RPMI7951 (cell line): Measurements from ENCODE around the gene RNF220. TPM values are rescaled to one million over a fixed set of nuclear protein-coding genes. Genes with fewer than 3 reads are reported as not detected.

Experiments
- DNase-seq: peaks from one replicate; pipeline ENCODE4 v3.0.0-alpha.2; 2012; ENCODE audit warnings: low read depth
- total RNA-seq: library from RNA; depleted of rRNA; stranded (reverse); fragments of >200 nt; shearing (Covaris generic); gene quantifications from 2 replicates; pipeline ENCODE4 v1.2.3, GENCODE V29; 2014

RNF220 gene
- total RNA-seq, 1 experiment from 2014 or later, result 43.1 TPM

DNA sequence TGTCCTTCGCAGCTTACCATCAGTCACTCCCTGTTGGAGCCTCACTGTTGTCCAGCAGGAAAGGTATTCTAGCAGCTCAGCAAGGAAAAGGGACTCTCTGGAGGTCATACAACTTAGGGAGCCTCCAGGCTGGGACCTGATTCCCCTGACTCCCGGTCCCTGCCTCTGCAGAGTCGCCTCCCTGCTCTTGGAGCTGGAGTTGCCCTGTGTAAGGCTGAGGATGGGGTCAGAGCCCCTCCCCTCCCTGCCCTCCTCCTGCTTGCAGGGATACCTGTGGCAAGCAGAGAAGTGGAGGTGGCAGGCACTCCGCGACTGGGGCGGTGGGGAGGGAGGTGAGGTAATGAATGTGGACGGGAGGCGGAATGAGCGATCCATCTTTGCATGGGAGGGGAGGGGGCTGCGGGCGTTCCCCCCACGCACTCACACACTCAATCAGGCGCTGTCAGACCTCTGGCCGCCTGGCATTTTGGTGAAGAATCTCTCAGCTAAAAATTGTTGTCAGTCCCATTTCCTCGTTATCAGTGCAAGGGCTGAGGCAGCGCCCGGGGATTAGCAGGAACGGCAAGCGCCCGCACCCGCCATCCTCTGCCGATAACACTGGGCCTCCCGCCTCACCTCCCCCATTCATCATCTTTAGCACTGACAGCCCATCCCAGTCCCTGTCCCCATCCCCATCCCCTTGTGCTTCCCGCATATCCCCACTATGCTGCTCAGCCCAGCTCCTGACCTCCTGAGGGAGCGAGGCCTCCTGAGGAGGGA lies 204.9 kb downstream of the RNF220 start:
- no peak for DNase-seq

DNA sequence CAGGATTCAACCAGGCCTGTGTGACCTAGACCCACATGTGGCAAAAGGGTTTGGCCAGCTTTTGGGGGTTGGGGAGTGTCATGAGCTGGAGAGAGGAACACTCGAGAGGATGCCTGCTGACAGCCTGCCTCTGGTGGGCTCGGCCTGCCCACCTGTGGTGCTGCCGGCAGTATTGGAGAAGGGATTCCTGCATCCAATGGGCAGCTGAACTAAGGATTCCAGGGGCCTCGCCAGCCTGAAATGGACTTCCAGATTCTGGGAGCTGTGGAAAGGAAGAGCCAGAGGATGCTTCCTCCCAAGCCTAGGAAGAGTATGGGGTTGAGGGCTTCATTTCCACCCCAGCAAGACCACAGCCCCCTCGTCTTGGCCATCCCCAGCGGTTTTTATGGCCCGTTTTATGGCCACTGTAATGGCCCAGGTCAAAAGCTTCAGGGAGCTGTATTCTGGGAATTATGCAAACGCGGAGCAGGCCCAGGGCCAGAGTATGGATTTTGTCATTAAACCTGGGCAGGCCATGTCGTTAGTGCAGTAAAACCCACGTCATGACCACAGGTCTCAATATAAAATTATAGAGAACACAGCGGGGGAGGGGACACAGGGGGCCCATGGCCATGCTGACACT lies 205.6 kb downstream of the RNF220 start:
- no peak for DNase-seq

DNA sequence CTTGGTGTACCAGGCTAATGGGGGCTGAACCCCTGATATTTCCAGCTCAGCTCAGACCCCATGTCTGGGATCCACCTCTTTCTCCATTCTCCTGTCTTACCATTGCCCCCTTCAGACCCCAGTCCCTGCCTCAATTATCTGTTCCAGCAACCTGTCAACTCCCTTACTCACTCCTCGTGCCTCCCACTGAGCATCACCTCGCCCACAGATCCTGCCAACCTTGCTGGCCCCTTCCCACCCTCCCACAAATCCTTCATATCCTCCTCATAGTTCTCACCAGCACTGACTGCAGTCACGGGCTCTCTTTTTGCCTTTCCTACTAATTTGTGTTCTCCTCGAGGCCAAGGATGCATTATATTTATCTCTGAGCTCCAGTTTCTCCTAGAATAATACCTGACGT lies 206.4 kb downstream of the RNF220 start:
- DNase-seq, result no peak

DNA sequence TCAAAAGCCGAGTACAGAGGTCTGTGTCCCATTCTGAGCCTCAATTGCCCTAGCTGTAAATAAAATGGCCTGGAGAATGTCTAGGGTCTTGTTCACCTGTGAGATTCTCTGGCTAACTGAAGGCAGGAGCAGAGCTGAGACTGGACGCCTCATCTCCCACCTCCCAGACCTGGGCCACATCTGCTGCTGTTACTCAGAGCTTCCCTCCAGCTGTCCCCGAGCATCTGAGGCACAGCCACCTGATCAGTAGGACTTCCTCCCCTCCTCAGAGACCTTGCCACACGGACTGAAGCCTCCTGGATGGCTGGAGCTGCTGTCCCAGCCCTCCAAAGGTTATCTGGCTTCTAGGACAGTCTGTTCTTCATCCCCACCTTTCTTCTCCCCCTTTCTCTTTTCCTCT lies 206.8 kb downstream of the RNF220 start:
- DNase-seq, result no peak

DNA sequence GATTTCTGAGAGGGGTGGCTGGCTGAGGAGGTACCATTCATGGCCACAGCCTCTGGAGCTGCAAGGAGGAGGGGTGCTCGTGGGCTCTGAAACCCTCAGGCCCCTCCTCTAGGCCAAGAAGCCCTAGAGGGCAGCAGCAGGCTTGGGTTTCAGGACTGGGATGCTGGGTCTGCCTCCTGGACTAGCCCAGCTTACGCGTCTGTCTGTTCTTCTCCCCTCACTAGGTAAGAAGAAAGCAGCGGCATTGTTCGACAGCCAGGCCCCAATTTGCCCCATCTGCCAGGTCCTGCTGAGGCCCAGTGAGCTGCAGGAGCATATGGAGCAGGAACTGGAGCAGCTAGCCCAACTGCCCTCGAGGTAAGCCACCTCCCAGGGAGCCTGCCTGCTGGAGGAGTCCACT lies 208.9 kb downstream of the RNF220 start:
- DNase-seq, result no peak

DNA sequence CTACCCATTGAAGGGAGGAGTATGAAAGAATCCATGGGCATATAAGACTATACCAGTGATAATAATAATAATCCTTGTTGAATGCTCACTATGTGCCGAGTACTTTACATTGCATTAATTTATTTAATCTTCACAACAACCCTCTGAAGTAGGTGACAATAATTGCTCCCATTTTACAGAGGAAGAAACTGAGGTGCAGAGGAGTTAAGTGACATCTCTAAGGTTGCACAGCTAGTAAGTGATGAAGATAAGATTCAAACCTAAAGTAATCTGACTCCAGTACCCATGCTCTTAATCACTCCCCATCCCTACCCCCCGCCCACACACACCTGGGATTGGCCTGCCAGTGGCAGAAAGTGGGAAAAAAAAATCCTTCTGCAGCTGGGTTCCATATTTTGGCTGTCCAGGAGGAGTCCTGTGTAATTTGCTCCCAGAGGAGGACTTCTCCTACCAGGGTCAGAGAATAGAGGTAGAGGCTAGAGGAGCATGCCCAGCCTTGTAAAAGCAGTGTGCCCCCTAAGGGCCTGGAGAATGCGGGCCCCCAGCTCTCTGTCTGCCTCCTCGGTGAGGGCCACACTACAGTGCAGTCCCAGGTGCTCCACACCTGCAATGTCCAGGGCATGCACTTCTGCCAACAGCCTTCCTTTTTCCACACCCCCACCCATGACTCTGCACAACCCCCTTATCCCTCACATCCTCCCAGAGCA lies 211.4 kb downstream of the RNF220 start:
- no peak for DNase-seq

DNA sequence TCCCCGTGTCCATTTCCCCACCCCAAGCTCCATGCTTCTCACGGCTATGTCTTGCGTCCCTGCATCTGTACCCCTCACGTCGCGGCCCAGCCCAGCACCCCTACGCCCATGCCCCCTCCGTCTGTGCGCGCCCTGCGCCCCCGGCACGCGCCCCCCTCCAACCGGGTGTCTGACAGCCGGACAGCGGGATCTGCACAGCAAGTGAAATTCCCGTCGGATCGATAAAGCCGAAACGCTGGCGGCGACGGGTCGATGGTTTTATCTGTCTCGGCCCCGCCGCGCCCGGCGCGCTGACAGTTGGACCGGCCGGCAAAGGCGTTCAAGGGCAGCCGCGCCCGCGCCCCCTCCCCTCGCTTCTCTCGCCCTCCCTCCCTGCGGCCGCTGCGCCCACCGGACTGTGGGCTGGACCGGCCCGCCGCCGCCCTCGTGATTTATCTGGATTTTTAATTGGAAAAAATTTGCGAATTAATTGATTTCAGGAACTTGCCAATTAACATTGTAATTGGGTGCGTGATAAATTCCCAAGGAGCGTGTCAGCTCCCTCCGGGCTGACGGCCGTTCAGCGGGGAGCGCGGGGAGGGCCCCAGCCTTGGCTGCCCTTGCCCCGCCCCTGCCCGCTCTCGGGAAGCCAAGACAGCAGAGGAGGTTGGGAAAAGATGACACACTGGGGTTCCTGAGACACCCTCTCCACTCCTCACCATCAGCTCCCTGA lies 212.1 kb downstream of the RNF220 start:
- DNase-seq, result peak; percentile 63

DNA sequence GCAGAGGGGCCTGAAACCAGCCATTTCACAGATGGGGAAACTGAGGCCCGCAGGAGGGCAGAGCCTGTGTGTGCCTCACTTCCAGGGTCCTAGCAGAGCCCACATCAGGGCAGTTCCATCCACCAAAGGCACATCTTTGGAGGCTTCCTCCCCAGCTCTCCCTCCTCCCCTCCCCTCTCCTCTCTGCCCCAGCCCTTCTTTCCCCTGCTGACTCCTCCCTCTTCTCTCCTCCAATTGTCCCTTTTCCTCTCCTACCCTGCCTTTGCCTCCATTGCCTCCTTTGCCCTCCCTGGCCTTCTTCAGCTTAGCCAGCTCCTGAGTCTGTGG lies 212.6 kb downstream of the RNF220 start:
- DNase-seq, result no peak

DNA sequence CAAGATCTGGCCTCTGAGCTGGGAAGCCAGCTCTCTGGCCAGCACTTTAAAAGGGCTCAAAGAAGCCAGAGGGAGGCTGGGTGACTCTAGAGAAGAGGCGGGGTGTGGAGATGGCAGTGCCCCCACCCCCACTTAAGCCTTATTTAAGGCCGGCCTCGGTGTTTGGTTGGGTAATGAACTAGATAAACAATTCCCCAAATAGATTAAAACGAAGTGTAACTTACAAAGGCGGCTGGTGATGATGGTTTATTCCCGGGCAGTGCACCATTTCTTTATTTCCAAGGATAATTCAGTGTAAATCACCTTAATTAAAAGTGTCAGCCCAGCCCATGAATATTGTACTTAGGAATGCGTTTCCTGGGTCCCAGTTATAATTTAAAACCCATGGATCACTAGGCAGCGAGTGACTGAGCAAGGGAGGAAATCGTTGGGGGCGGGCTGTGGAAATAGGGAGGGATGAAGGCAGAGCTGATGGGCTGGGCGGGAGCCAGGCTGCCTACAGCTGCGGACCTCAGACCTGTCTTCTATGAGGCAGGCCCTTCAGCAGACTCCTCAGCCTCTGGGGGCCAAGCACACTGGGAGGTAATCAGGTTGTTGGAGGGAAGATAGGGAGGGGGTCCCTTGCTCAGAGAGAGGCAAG lies 214.3 kb downstream of the RNF220 start:
- peak; percentile 50 for DNase-seq

DNA sequence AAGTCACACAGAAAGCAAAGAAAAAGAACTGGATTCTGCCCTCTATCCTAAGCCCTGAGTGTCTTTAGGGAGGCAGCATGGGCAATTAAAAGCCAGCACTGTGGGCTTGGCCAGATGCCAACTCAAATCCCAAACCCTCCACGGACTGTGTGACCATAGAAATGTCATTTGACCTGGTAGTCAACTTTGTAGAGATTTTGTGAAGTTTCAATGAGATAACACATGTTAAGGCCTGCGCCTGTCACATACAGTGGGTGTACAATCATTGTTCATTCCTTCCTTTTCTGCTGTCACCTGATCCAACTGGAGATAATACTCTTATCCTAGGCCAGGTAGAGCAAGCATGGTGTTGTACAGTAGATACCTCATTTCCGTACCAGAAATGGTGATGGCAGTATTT lies 215.0 kb downstream of the RNF220 start:
- no peak for DNase-seq

DNA sequence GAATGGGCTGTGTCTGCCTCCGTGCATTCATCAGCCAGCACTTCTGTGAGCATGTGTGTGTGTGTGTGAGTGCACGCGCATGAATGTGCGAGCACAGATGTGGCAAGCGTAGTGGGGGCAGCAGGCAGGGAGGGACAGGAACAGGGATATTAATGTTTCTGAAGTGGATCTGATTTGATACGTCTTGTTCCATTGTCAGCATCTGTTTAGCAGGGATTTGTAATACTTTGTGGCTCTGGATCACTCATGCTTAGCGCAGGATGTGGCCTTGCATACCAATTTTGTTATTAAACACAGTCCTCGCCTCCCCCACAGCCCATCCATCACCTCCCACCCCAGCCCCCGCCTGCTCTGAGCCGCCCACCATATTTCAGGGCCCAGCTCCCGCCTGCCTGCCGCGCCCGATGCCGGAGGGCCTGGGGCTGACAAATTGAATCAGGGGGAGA lies 216.8 kb downstream of the RNF220 start:
- no peak for DNase-seq

DNA sequence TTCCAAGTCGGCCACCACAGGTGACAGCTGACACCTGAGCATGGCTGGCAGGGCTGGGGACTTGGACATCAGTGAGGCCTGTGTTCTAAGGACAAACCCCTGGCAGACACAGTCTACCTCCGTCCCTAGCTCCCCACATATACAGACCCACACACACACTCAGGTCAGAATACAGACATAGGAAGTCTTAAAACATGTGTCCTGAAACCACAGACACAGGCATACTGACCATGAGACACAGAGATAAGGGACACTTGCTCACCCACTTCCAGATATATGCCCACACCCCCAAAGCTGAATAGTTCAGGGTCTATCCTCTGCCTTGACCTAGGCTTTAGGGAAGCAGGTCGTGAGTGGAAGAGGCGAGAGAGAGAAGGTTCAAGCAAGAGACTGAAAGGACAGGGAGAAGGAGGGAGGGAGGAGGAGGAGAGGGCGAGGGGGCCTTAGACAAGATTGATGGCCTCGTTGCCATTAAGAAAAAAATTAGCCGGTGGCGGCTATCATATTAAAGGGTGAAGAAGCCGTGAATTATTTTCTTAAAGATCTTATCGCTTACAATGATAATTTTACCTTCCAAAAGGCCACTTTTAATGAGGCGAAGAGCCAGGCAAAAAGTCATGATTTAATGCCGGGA lies 219.3 kb downstream of the RNF220 start:
- DNase-seq, result no peak

DNA sequence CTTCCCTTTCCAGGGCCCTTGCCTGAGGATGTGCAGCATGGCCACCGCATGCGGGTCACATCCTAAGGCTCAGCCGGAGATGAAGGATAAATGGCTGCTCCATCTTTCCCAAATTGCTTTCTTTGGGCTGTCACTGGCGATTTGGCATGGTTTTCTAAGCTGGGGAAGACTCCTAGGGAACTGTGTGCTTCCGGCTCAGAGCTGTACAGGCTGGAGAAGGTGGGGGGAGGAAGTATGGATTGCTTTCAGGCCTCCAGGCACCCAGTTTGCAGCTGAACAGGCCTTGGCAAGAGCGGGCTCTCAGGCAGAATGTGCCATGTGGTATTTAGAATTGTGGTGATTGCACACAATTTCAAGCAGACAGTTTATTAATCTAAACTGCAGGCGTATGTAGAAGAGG lies 220.3 kb downstream of the RNF220 start:
- no peak for DNase-seq

DNA sequence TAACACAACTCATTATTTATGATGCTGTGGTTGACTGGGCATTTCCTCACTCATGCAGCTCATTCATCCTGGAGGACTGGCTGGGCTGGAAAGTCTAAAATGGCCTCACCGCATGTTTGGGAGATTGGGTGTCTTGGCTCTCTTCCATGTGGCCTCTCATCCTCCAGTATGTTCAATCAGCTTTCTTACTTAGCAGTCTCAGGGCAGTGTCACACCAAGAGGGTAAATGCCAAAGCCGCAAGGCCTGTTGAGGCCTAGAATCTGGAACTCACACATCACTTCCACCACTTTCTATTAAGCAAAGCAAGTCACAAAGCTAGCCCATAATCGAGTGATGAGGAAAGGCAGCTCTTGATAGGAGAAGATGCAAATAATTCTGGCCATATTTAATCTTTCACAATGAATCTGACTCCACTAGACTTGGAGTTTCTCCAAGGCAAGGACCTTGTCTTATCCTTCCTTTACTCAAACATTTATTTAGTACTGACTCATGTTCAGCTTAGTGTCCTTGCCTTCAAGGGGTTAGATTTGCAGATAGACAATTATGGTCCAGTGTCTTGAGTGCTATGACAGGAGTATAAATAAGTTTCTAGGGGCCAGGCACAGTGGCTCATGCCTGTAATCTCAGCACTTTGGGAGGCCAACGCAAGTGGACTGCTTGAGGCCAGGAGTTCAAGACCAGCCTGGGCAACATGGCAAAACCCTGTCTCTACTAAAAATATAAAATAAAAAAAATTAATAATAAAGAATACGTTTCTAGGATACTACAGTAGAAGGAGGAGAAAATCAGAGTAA lies 224.1 kb downstream of the RNF220 start:
- peak; percentile 79 for DNase-seq

DNA sequence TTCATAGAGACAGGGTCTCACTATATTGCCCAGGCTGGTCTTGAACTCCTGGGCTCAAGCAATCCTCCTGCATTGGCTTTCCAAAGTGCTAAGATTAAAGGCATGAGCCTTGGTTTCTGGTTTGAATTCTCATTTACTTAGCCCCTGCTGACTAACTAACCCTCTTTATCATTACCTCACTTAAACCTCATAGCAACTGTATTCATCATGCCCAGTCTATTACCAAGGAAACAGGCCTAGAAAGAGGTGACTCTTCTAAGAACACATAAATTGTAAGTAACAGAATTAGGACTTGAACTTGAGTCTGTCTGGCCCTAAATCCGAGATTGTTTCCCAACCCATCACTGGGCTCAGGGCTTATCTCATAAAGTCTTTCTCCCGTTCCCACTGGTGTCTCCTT lies 225.1 kb downstream of the RNF220 start:
- no peak for DNase-seq

DNA sequence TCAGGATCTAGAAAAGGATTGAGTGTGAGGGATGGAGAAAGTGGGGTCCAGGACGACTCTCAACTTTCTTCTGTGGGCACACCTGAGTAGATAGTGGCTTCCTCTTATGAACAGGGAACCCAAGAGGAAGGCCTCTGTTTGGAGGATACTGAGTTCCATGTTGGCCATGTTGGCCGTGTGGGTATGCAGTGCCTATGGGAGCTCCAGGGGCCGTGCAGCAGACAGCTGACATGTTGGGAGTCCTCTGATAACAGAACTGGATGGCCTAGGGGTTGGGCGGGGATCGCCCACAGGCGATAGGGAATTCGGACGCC lies 226.2 kb downstream of the RNF220 start:
- DNase-seq, result no peak

DNA sequence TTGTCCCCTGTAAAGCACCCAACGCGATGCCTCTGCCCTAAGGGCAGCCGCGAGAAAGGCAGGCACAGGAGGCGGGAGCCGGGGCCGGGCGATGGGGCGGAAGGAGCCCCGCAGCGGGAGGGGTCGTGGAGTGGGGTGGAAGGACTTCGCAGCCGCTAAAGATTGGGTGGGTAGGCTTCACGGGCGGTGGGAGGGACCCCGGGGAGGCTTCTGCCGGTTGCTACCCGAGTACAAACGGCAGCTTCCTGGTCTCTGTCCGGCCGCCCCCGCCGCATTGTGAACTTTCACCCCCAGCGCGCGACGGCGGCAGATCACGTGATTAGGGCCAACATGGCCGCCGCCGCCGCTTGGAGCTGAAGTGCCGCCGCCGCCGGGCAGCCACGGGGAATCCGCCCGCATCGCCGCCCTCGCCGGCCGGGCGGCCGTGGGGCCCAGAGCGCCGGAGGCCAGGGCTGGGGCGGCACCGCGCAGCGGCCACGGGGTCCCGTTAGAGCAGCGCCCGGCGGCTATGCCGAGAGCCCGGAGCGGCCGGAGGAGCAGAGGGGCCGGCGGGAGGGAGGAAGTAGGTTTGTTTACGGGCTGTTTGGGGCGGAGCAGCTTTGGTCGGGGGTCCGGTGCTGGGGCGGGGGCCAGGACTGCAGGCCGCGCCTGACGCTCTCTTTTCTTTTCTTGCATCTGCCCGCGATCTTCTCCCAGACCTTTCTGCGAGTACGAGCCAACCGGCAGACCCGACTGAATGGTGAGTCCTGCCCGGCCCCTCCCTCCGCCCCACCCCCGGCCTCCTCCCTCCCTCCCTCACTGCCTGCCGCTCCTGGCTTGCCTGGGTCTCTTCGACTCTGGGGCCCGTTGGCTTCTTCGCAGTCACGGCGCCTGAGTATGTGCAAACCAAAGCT lies 226.8 kb downstream of the RNF220 start:
- DNase-seq, result peak; percentile 85

DNA sequence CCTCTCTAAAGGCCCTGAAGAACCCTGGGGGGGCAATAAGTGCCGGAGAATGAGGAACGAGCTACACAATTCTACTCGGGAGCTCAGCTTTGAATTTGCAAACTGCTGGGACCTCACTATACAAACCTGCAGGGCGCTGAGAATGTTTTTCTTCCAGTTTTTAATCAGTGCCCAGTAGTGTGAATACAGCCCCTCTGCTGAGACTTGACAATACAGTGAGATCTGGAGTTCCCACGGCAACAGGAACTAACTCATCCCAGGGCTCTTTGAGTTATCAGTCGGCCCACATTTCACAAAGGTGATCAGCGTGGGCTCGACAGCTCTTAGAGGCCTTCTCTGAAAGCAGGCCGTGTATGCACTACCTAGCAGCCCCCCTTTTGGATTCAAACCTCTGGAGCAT lies 227.5 kb downstream of the RNF220 start:
- peak; percentile 16 for DNase-seq

DNA sequence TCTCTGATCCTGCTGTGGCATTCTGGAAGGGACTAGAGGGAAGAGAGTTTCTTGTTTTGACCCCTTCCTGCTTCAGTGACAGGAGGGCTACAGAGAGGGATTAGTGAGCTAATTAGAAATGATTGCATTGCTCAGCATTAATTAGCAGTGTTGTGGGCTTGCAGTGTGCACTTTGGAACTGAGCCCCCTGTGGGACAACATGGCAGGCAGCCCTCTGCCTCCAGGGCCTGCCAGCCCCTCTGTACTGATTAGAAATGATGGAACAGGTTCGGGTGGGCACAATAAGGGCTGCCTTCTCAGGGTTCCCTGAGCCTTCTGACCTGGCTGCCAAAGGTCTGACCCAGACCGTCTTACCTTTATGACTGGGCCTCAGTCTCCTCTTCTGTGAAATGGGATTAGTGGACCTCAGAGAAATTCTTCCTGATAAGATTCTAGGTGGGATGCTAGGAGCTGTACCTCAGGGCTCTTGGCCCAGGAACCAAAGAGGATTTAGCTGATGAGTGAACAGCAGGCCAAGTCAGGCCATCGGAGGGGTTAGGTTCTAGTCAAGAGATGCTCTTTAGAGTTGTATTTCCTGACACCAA lies 229.6 kb downstream of the RNF220 start:
- no peak for DNase-seq
